GM23248 (cell line): Measurements from ENCODE around the gene NOTO. TPM values are rescaled to one million over a fixed set of nuclear protein-coding genes. Genes with fewer than 3 reads are reported as not detected.

ENCODE experiments used
- DNase-seq: peaks from one replicate; pipeline ENCODE4 v3.0.0-alpha.2; 2015
- H2AFZ ChIP-seq: fragments of 200-600 bp; sonication (generic); 2 replicates; pipeline ENCODE4 v1.6.1; 2016; ENCODE audit warnings: antibody characterized with exemption
- H3F3A ChIP-seq: fragments of 200-600 bp; sonication (generic); 2 replicates; pipeline ENCODE4 v1.6.1; 2016; ENCODE audit warnings: mild to moderate bottlenecking, antibody characterized with exemption, mixed run types; ENCODE audit not compliant: insufficient read depth
- H3K27ac ChIP-seq: fragments of 200-600 bp; sonication (generic); 2 replicates; pipeline ENCODE4 v1.5.1; 2016; ENCODE audit warnings: mild to moderate bottlenecking
- H3K27me3 ChIP-seq: fragments of 200-600 bp; sonication (generic); replicated peaks from 2 replicates; pipeline ENCODE4 v1.6.1; 2016; ENCODE audit warnings: mild to moderate bottlenecking; ENCODE audit not compliant: insufficient read depth
- H3K36me3 ChIP-seq: fragments of 200-600 bp; sonication (generic); 2 replicates; pipeline ENCODE4 v1.6.1; 2016; ENCODE audit warnings: low read depth, mild to moderate bottlenecking
- H3K4me1 ChIP-seq: fragments of 200-600 bp; sonication (generic); 2 replicates; pipeline ENCODE4 v1.6.1; 2016; ENCODE audit warnings: mild to moderate bottlenecking; ENCODE audit not compliant: insufficient read depth
- H3K4me2 ChIP-seq: fragments of 200-600 bp; sonication (generic); one replicate; pipeline ENCODE4 v1.6.1; 2016; ENCODE audit warnings: mild to moderate bottlenecking; ENCODE audit not compliant: unreplicated experiment
- H3K4me3 ChIP-seq: fragments of 200-600 bp; sonication (generic); 2 replicates; pipeline ENCODE4 v1.5.1; 2016; ENCODE audit warnings: mild to moderate bottlenecking
- H3K79me2 ChIP-seq: fragments of 200-600 bp; sonication (generic); 2 replicates; pipeline ENCODE4 v1.6.1; 2016; ENCODE audit warnings: mild to moderate bottlenecking; ENCODE audit not compliant: insufficient read depth
- H3K9ac ChIP-seq: fragments of 200-600 bp; sonication (generic); 2 replicates; pipeline ENCODE4 v1.6.1; 2016; ENCODE audit warnings: mild to moderate bottlenecking
- H3K9me2 ChIP-seq: fragments of 200-600 bp; sonication (generic); 2 replicates; pipeline ENCODE4 v1.6.1; 2016; ENCODE audit warnings: mixed run types, mild to moderate bottlenecking, moderate library complexity; ENCODE audit not compliant: insufficient read depth
- H3K9me3 ChIP-seq: fragments of 200-600 bp; sonication (generic); one replicate; pipeline ENCODE4 v1.6.1; 2017; ENCODE audit warnings: low read depth
- H4K20me1 ChIP-seq: fragments of 200-600 bp; sonication (generic); 2 replicates; pipeline ENCODE4 v1.6.0; 2016; ENCODE audit not compliant: insufficient read depth
- EZH2 ChIP-seq: fragments of 200-600 bp; sonication (generic); IDR thresholded peaks from 2 replicates; pipeline ENCODE4 v1.6.1; 2018; ENCODE audit warnings: antibody characterized with exemption, mild to moderate bottlenecking; ENCODE audit not compliant: insufficient read depth, poor library complexity, severe bottlenecking
- EZH2phosphoT487 ChIP-seq: fragments of 200-600 bp; sonication (generic); IDR thresholded peaks from 2 replicates; pipeline ENCODE4 v1.6.1; 2018; ENCODE audit warnings: antibody characterized with exemption, moderate library complexity, mild to moderate bottlenecking, low read depth; ENCODE audit not compliant: insufficient read depth
- WGBS, 2 experiments: methylation state at CpG; one replicate each; pipeline ENCODE4 v1.1.6; 2015 to 2017; ENCODE audit warnings: low lambda C conversion rate in 2 of 2, low coverage in 1 of 2; ENCODE audit errors: missing lambda C conversion rate in 2 of 2; 5-methylcytosine and 5-hydroxymethylcytosine counted together
- in situ Hi-C: fragments of 300-500 bp; cut with MboI; formaldehyde crosslinking; loops from 2 replicates; pipeline ENCODE4 v1.15.0; 2020
- polyA plus RNA-seq: library from polyadenylated mRNA; unstranded; fragments of >200 nt; fragmentation: Nextera tagmentation; extraction: Ambion mirVana; gene quantifications from 2 replicates; pipeline ENCODE4 v1.2.1, GENCODE V29; 2016
- total RNA-seq: library from RNA; depleted of rRNA; stranded (reverse); fragments of >200 nt; shearing (Covaris generic); gene quantifications from 2 replicates; pipeline ENCODE4 v1.2.3, GENCODE V29; 2014

Gene NOTO
- total and polyA plus RNA-seq, 2 experiments from 2014 or later = not detected

DNA sequence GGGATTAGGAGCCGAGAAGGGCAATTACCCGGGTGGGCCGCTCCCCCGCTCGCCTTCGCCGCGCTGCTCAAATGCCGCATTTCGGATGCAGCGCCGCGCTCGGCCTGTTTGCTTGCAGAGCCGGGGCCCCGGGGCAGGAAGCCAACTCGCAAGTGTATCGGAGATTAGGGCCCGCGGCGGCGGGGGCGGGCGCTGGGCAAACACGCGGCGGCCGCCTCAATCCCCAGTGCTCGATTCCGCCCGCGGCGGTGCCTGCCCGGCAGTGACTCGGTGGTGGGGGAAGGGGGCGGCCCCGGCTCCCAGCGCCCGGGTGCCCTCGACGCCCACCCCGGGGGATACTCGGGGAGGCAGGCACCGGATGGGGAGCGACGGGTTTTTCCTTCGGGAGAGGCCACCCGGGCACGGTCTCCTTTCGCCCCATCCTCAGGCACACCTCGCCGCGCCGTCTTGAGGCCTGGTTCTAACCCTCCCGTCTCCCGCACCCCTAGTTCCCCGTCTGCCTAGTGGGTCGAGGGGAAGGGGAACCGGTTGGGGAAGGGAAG lies 26.6 kb upstream of the NOTO start:
- H3K9ac ChIP-seq = peak overlapping the region; percentile 47
- H3K4me1 ChIP-seq = no peaks in the 10 kb centered on the region
- DNase-seq = peak; percentile 87
- no peaks in the 10 kb centered on the region for H3K9me2 ChIP-seq
- no peaks in the 10 kb centered on the region for H3K79me2 ChIP-seq
- no peak overlapping the region for H3K27ac ChIP-seq
- peak overlapping the region; percentile 68 for H3K4me2 ChIP-seq
- H2AFZ ChIP-seq = peak overlapping the region; percentile 98
- 0 out of 2 replicates have a peak, but pooled peaks cover 3% of the 10 kb centered on the region for H3F3A ChIP-seq
- peaks cover 21% of the 10 kb centered on the region for H3K27me3 ChIP-seq
- TF ChIP-seq EZH2phosphoT487 = no peak
- H3K36me3 ChIP-seq = no peaks in the 10 kb centered on the region
- H4K20me1 ChIP-seq = no peaks in the 10 kb centered on the region
- H3K9me3 ChIP-seq = no peaks in the 10 kb centered on the region
- in situ Hi-C loops = no loop called here
- peak overlapping the region; percentile 87 for H3K4me3 ChIP-seq
- WGBS, 2 experiments = 2% methylated on average over 29 to 52 of the region's 59 CpGs

DNA sequence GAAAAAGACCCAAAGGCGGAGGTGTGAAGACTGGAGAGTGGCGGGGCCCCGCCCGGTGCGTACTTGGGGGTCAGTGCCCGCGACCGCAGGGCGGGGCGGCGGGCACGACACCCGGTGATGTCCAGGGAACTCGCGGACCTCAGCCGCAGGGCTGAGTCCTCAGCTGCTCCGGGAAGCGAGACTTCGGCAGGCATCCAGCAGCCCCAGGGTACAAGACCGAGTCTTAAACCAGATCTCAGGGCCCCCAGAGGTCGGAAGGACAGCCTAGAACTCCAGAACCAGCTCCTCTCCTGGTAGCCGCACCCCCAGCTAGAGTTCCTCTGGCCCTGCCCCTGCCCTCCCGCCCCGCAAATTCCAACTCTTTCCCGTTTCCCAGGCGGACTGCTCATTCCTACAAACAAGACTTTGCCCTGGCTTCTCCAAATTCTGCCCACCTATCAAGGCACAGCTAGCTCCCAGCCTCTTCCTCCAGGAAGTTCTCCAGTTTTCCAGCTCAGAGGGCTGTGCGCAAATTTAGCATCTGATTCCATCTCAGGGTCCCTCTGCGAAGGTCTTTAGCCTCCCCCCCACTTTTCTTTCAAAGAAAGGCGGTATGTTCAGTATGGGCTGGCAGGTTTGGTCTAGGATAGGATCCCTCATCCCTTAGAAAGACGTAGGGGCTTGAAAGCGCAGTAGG lies 26.0 kb upstream of the NOTO start:
- H3K9me3 ChIP-seq = no peaks in the 10 kb centered on the region
- 7 to 19% methylated on average over 15 to 31 of the region's 31 CpGs for WGBS, 2 experiments
- no peak overlapping the region for H3K27ac ChIP-seq
- TF ChIP-seq EZH2 (no peak), EZH2phosphoT487 (no peak)
- H3K9me2 ChIP-seq = no peaks in the 10 kb centered on the region
- peak overlapping the region; percentile 75 for H3K9ac ChIP-seq
- H3K36me3 ChIP-seq = no peaks in the 10 kb centered on the region
- H3K27me3 ChIP-seq = peaks cover 26% of the 10 kb centered on the region
- no peaks in the 10 kb centered on the region for H3K79me2 ChIP-seq
- no peaks in the 10 kb centered on the region for H3K4me1 ChIP-seq
- 0 out of 2 replicates have a peak, but pooled peaks cover 3% of the 10 kb centered on the region for H3F3A ChIP-seq
- peak overlapping the region; percentile 87 for H3K4me3 ChIP-seq
- H2AFZ ChIP-seq = peak overlapping the region; percentile 98
- DNase-seq = peak; percentile 41
- H3K4me2 ChIP-seq = peak overlapping the region; percentile 89
- H4K20me1 ChIP-seq = no peaks in the 10 kb centered on the region
- in situ Hi-C loops = no loop called here

DNA sequence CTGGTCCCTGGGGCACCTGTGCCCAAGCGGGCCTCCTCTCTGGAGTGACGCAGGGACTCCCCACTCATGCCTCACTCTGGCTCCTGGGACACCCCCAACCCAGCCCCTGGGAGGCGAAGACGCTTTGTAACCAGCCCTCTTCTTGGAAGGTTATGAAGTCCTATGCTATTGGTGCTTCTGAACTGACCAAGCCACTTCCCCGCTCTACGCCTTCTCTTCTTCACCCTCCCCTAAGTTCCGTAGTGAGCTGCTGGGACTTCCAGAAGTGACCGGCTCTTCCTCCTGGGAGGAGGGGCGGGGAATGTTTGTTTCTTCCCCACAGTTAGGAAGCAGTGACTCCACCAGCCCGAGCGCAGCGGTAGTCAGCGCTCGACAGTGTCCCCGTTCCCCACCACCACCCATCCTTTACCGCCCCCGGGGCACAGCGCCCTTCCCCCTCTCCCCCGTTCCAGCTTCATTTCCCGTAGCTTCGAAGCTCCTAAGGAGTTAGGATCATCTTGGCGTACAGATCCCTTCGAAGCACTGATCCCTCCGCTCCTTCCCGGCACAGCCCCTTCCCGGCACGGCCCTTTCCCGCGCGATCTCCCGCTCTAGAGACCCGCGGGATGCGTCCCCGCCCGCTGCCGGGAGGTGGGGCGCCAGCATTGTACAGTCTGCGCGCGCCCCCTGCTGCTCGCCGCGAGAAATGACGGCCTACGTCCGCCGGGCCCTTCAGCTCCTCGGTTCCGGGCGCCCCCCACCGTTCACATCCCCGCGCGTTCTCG lies 25.3 kb upstream of the NOTO start:
- in situ Hi-C loops = no loop called here
- Histone ChIP-seq H2AFZ (peak overlapping the region; percentile 98), H3F3A (0 out of 2 replicates have a peak, but pooled peaks cover 3% of the 10 kb centered on the region), H3K27ac (no peak overlapping the region), H3K4me2 (peak overlapping the region; percentile 89), H3K27me3 (peaks cover 27% of the 10 kb centered on the region), H3K9me2 (no peaks in the 10 kb centered on the region), H3K9ac (peak overlapping the region; percentile 75), H3K79me2 (no peaks in the 10 kb centered on the region), H4K20me1 (no peaks in the 10 kb centered on the region), H3K36me3 (no peaks in the 10 kb centered on the region), H3K4me1 (no peaks in the 10 kb centered on the region), H3K4me3 (peak overlapping the region; percentile 87), H3K9me3 (no peaks in the 10 kb centered on the region)
- DNase-seq = peak; percentile 93
- TF ChIP-seq EZH2 (no peak), EZH2phosphoT487 (no peak)
- 2% methylated on average over 48 to 56 of the region's 56 CpGs for WGBS, 2 experiments

DNA sequence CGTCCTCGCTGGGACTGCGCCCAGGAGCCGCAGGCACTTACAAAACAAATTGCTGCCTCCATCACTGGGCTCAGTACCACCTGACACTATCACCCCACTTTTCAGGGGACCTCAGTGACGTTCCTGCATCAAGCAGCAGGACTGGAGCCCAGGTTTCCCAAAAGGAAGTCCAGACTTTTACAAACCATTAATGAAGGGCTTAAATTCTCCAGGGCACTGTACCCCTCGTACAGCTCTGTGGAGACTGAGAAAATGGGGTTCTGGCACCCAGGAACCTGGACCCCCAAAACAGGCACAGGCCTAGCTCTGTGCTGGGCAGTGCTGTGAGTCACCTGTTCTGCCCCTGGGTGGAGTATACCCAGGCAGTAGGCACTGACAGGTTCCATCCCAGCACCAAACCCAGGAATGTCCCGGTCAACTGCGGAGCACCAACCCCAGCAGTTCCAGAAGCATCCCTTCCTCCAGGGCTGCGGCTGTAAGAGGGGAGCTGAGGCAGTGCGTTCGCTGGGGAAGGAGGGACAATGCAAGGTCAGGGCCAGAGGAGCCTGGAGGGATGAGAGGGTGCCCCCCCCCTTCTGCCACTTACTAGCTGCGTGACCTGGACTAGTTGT lies 24.6 kb upstream of the NOTO start:
- H2AFZ ChIP-seq = peak overlapping the region; percentile 98
- peak overlapping the region; percentile 87 for H3K4me3 ChIP-seq

More for the DNA sequence above, 24.6 kb upstream of the NOTO start:
- Histone ChIP-seq H3K9ac (no peak overlapping the region), H3K9me2 (no peaks in the 10 kb centered on the region), H3F3A (0 out of 2 replicates have a peak, but pooled peaks cover 3% of the 10 kb centered on the region), H4K20me1 (no peaks in the 10 kb centered on the region), H3K4me2 (peak overlapping the region; percentile 89), H3K4me1 (no peaks in the 10 kb centered on the region), H3K27ac (no peak overlapping the region), H3K36me3 (no peaks in the 10 kb centered on the region), H3K9me3 (no peaks in the 10 kb centered on the region), H3K27me3 (peaks cover 27% of the 10 kb centered on the region), H3K79me2 (no peaks in the 10 kb centered on the region)
- in situ Hi-C loops = no loop called here
- TF ChIP-seq EZH2phosphoT487 = no peak
- TF ChIP-seq EZH2 = no peak
- DNase-seq = peak; percentile 5
- WGBS, 2 experiments = 3% methylated on average over 12 of the region's 12 CpGs
